Measurements from ENCODE around the gene TNIK.
"Not testable (repeated sequence)": the region's sequence is repeated elsewhere in the genome, so short reads cannot be mapped to it uniquely, and the experiment has no call there.

The TNIK gene

GRCh38 chr3:171330938-171331337 is 129.3 kb downstream of the TNIK start:
- DNase-seq = no peak

- no peak for DNase-seq
Measured at GRCh38 chr3:171329746-171330145, 130.5 kb downstream of the TNIK start.

GRCh38 chr3:171328419-171329082 is 131.7 kb downstream of the TNIK start:
- no peak for DNase-seq

- DNase-seq = no peak
Measured at GRCh38 chr3:171327441-171328174, 132.6 kb downstream of the TNIK start.

- DNase-seq = no peak
Measured at GRCh38 chr3:171326717-171327440, 133.3 kb downstream of the TNIK start.

- DNase-seq = no peak
Measured at GRCh38 chr3:171323938-171324536, 136.2 kb downstream of the TNIK start.

GRCh38 chr3:171321559-171322360 is 138.4 kb downstream of the TNIK start:
- DNase-seq = no peak

- no peak for DNase-seq
Measured at GRCh38 chr3:171320750-171321558, 139.3 kb downstream of the TNIK start.

- DNase-seq = no peak
Measured at GRCh38 chr3:171317171-171317570, 143.0 kb downstream of the TNIK start.

- no peak for DNase-seq
Measured at GRCh38 chr3:171315919-171316318, 144.3 kb downstream of the TNIK start.

GRCh38 chr3:171315101-171315500 is 145.1 kb downstream of the TNIK start:
- DNase-seq = no peak

- no peak for DNase-seq
Measured at GRCh38 chr3:171314341-171314740, 145.9 kb downstream of the TNIK start.

GRCh38 chr3:171313702-171314101 is 146.5 kb downstream of the TNIK start:
- DNase-seq = no peak

- no peak for DNase-seq
Measured at GRCh38 chr3:171312741-171313140, 147.5 kb downstream of the TNIK start.

- DNase-seq = no peak
Measured at GRCh38 chr3:171311784-171312183, 148.4 kb downstream of the TNIK start.

GRCh38 chr3:171309906-171310359 is 150.3 kb downstream of the TNIK start:
- no peak for DNase-seq

- DNase-seq = no peak
Measured at GRCh38 chr3:171307988-171308387, 152.2 kb downstream of the TNIK start.

GRCh38 chr3:171307046-171307585 is 153.1 kb downstream of the TNIK start:
- DNase-seq = no peak

GRCh38 chr3:171306631-171307030 is 153.6 kb downstream of the TNIK start:
- DNase-seq = no peak

GRCh38 chr3:171305823-171306222 is 154.4 kb downstream of the TNIK start:
- DNase-seq = not testable (repeated sequence)

GRCh38 chr3:171304498-171304897 is 155.7 kb downstream of the TNIK start:
- DNase-seq = not testable (repeated sequence)
